GM12801 (cell line): Measurements from ENCODE around the gene CAVIN3.

Source experiments
- TF ChIP-seq, protein P1 (sequence below): IDR thresholded peaks from one replicate; pipeline ENCODE4 v1.5.1; 2011; ENCODE audit warnings: control low read depth; ENCODE audit not compliant: insufficient read length; ENCODE audit errors: extremely low read depth

Gene CAVIN3

DNA sequence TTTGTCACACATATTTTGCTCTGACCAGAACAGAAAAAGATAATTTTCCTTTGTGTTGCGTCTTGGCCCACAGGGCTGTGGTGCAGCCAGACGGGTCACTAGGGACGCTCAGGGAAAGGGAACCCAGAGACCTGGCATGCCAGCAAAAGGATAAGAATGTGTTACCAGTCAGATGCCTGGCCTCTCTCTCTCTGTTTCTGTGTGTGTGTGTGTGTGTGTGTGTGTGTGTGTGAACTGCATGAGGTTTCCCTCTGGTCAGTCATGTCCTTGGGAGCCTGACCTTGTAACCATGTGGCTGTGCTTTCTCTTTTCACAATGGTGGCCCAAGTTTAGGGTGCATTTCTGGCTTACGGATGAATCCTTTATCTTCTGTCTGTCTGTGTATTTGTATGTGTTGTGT is 35.3 kb downstream of the CAVIN3 start:
- TF ChIP-seq, protein P1, sequence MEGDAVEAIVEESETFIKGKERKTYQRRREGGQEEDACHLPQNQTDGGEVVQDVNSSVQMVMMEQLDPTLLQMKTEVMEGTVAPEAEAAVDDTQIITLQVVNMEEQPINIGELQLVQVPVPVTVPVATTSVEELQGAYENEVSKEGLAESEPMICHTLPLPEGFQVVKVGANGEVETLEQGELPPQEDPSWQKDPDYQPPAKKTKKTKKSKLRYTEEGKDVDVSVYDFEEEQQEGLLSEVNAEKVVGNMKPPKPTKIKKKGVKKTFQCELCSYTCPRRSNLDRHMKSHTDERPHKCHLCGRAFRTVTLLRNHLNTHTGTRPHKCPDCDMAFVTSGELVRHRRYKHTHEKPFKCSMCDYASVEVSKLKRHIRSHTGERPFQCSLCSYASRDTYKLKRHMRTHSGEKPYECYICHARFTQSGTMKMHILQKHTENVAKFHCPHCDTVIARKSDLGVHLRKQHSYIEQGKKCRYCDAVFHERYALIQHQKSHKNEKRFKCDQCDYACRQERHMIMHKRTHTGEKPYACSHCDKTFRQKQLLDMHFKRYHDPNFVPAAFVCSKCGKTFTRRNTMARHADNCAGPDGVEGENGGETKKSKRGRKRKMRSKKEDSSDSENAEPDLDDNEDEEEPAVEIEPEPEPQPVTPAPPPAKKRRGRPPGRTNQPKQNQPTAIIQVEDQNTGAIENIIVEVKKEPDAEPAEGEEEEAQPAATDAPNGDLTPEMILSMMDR, result no peak

DNA sequence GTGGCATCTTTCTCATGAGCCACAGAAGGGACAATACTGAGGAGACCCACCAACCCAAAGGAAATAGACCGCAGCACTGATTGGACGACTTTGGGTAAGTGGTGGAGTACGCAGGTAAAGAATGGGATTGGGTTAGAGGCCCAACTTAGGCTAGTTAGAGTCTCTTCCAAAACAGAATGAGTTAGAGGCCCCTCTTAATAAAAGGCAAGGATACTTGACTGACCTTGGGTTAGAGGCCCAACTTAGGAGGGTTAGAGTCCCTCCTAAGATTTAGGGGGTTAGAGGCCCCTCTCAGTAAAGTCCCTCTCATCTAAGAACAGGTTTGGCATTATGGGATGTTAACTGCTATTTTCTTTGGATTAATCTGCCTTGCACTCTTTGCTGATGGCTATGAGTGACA is 36.1 kb downstream of the CAVIN3 start:
- TF ChIP-seq, protein P1, result no peak

GRCh38 chr11:6283453-6284023 is 36.8 kb downstream of the CAVIN3 start:
- TF ChIP-seq, protein P1, result no peak

DNA sequence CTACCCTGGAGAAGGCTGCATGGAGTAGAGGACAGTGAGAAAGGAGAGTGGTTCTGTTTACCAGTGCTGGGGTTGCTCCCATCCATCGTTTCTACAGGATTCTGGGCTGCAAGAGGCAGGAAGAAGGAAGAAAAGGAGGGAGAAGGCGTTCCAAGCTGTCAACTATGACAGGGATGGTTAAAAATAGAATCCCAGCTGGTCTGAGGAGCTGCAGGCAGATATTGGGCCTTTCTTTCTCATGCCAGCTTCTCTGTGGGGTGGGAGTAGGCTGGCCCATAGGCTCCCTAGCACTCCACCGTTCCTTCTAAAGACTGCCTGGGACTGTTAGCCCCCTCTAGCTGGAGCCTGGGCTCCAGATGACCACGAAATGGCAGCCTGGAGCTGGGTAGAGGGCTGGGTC is 47.1 kb downstream of the CAVIN3 start:
- TF ChIP-seq, protein P1, result no peak

- TF ChIP-seq, protein P1, result no peak
Measured at GRCh38 chr11:6271598-6271997, 48.7 kb downstream of the CAVIN3 start.

DNA sequence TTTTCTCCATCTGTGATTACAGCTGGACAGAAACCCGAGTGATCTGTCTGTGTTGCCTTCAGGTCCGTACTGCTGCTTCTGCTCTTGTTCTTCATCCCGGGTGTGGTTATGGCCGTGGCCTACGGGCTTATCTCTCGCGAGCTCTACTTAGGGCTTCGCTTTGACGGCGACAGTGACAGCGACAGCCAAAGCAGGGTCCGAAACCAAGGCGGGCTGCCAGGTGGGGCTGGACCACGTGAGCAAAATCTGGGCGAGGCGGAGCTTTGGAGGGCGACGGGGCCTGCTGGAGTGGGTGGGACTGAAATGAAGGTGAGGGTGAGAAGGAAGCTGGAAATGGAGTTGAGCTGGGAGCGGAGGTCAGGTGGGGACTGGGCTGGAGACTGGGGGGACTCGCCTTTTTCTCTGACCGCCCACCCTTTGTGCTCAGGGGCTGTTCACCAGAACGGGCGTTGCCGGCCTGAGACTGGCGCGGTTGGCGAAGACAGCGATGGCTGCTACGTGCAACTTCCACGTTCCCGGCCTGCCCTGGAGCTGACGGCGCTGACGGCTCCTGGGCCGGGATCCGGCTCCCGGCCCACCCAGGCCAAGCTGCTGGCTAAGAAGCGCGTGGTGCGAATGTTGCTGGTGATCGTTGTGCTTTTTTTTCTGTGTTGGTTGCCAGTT is 49.6 kb downstream of the CAVIN3 start:
- TF ChIP-seq, protein P1, result no peak

GRCh38 chr11:6269994-6270393 is 50.3 kb downstream of the CAVIN3 start:
- TF ChIP-seq, protein P1, result no peak
